Trophoblast cell (in vitro differentiated cells and primary cell): ENCODE measurements around the gene TEX261.

Experiments used
- DNase-seq, 2 donors: peaks; one replicate each; pipeline ENCODE4 v3.0.0-alpha.2; 2016
- H2AFZ ChIP-seq: 2 replicates; pipeline ENCODE4 v1.6.1; 2013; ENCODE audit warnings: low read length, moderate library complexity, mild to moderate bottlenecking; ENCODE audit not compliant: insufficient read depth, poor library complexity
- H2AK5ac ChIP-seq: 2 replicates; pipeline ENCODE4 v1.6.1; 2013; ENCODE audit warnings: mild to moderate bottlenecking, low read length
- H2BK120ac ChIP-seq: 2 replicates; pipeline ENCODE4 v1.6.1; 2013; ENCODE audit warnings: low read length, mild to moderate bottlenecking, moderate library complexity; ENCODE audit not compliant: insufficient read depth, poor library complexity
- H2BK12ac ChIP-seq: 2 replicates; pipeline ENCODE4 v1.6.1; 2013; ENCODE audit warnings: mild to moderate bottlenecking, low read length, moderate library complexity
- H2BK5ac ChIP-seq: 2 replicates; pipeline ENCODE4 v1.6.1; 2013; ENCODE audit warnings: low read length, low read depth, moderate library complexity, mild to moderate bottlenecking; ENCODE audit not compliant: poor library complexity
- H3K14ac ChIP-seq: 2 replicates; pipeline ENCODE4 v1.6.1; 2013; ENCODE audit warnings: mild to moderate bottlenecking, low read length
- H3K18ac ChIP-seq: 2 replicates; pipeline ENCODE4 v1.6.1; 2013; ENCODE audit warnings: mild to moderate bottlenecking, low read length
- H3K23ac ChIP-seq: 2 replicates; pipeline ENCODE4 v1.6.1; 2013; ENCODE audit warnings: low read length
- H3K27ac ChIP-seq: 2 replicates; pipeline ENCODE4 v1.5.1; 2013; ENCODE audit warnings: low read depth, mild to moderate bottlenecking, inconsistent platforms, low read length, moderate library complexity
- H3K27me3 ChIP-seq: 2 replicates; pipeline ENCODE4 v1.6.1; 2013; ENCODE audit warnings: inconsistent platforms, mild to moderate bottlenecking, low read length, moderate library complexity; ENCODE audit not compliant: insufficient read depth
- H3K36me3 ChIP-seq, 2 experiments: 1 replicate in 1 of 2; 2 replicates in 1 of 2; pipeline ENCODE4 v1.6.1; 2013; ENCODE audit warnings: low read length in 2 of 2, mild to moderate bottlenecking in 2 of 2, moderate library complexity in 1 of 2; ENCODE audit not compliant: insufficient read depth in 2 of 2, control insufficient read depth in 1 of 2
- H3K4ac ChIP-seq: 2 replicates; pipeline ENCODE4 v1.6.1; 2013; ENCODE audit warnings: low read depth, mild to moderate bottlenecking, low read length, moderate library complexity
- H3K4me1 ChIP-seq, 2 experiments: 1 replicate in 1 of 2; 2 replicates in 1 of 2; pipeline ENCODE4 v1.6.1; 2013; ENCODE audit warnings: low read length in 2 of 2, mild to moderate bottlenecking in 2 of 2, moderate library complexity in 1 of 2; ENCODE audit not compliant: insufficient read depth in 2 of 2, control insufficient read depth in 1 of 2
- H3K4me2 ChIP-seq: 2 replicates; pipeline ENCODE4 v1.6.1; 2013; ENCODE audit warnings: inconsistent platforms, mild to moderate bottlenecking, low read length, moderate library complexity
- H3K4me3 ChIP-seq: 2 replicates; pipeline ENCODE4 v1.5.1; 2013; ENCODE audit warnings: mild to moderate bottlenecking, low read depth, low read length, inconsistent platforms
- H3K79me1 ChIP-seq: one replicate; pipeline ENCODE4 v1.6.1; 2013; ENCODE audit warnings: low read length
- H3K79me2 ChIP-seq: 2 replicates; pipeline ENCODE4 v1.6.1; 2013; ENCODE audit warnings: low read length, mild to moderate bottlenecking; ENCODE audit not compliant: control insufficient read depth, insufficient read depth, poor library complexity
- H3K9ac ChIP-seq: 2 replicates; pipeline ENCODE4 v1.6.1; 2013; ENCODE audit warnings: mild to moderate bottlenecking, low read length
- H3K9me3 ChIP-seq: 2 replicates; pipeline ENCODE4 v1.6.1; 2013; ENCODE audit warnings: low read depth, mild to moderate bottlenecking, control low read depth, inconsistent platforms, low read length; ENCODE audit not compliant: insufficient read depth
- H4K12ac ChIP-seq: 2 replicates; pipeline ENCODE4 v1.6.1; 2013; ENCODE audit warnings: low read depth, mild to moderate bottlenecking, low read length, moderate library complexity
- H4K8ac ChIP-seq: 2 replicates; pipeline ENCODE4 v1.6.1; 2013; ENCODE audit warnings: low read depth, mild to moderate bottlenecking, low read length, moderate library complexity
- H4K91ac ChIP-seq: one replicate; pipeline ENCODE4 v1.6.1; 2013; ENCODE audit warnings: low read depth, mild to moderate bottlenecking, low read length, moderate library complexity
- WGBS: extraction: QIAGEN DNeasy Blood & Tissue Kit; methylation state at CpG from one replicate; pipeline ENCODE4 v1.1.7; 2013; ENCODE audit warnings: missing lambda C conversion rate; ENCODE audit not compliant: insufficient read length, insufficient coverage; ENCODE audit errors: extremely low coverage; 5-methylcytosine and 5-hydroxymethylcytosine counted together

The TEX261 gene

DNA sequence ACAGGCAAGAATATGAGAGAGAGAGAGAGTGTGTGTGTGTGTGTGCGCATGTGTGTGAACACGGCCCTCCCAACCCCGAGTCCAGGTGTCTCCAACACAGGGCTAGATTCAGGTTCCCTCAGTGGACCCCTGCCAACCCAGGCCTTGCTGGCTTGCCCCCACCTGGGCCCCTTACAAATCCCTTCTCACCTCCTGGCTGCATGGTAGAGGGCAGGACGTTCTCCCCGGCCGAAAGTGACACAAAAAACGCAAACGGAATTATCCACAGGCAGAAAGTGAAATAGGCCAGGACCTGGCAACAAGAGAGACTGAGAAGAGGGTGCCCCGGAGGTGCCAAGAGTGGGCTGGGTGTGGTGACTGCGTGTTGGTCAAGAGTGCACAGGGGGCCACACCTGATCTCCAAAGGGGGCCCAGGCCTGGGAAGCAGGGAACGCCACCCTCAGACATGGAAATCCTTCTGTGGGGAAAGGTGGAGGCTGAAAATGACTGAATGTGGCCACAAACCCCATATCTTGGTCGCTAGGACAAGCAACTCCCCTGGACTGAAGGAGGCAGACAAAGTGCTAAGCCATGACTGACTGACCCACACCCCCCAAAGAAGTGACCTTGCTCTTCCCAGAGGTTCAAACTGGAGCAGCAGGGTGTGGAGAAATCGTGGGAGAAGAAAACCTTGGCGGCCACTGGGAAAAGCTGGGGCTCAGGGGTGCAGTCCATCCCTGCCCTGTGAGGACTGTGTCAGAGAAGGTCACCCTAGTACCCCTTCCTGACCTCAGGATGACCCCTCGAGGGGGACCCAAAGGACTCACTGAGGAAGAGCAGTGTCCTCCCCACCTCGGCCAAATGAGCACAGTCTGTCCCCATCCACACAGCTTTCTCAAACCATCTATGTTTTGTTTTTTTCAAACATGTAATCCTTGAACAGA, 5.7 kb downstream of the TEX261 start:
- Histone ChIP-seq H3K27me3 (no peaks in the 10 kb centered on the region), H4K8ac (no peak overlapping the region), H3K4ac (no peak overlapping the region), H3K23ac (no peak overlapping the region), H2BK120ac (no peak overlapping the region), H4K91ac (no peak overlapping the region), H3K27ac (no peak overlapping the region), H3K18ac (no peak overlapping the region), H2AFZ (no peak overlapping the region), H3K36me3 (peaks cover 36 to 55% of the 10 kb centered on the region in 2 experiments), H3K9ac (no peak overlapping the region), H4K12ac (no peak overlapping the region), H3K79me1 (no peaks in the 10 kb centered on the region), H3K79me2 (no peaks in the 10 kb centered on the region), H2BK5ac (no peak overlapping the region), H2BK12ac (no peak overlapping the region), H3K4me1 (peaks cover 5 to 11% of the 10 kb centered on the region in 2 experiments), H3K4me3 (no peak overlapping the region), H2AK5ac (no peak overlapping the region), H3K4me2 (no peak overlapping the region), H3K14ac (no peak overlapping the region), H3K9me3 (no peaks in the 10 kb centered on the region)
- no peak for DNase-seq
- no CpG with 5 or more reads among the region's 16 CpGs for WGBS

GRCh38 chr2:70988151-70988550, 6.5 kb downstream of the TEX261 start:
- no peak overlapping the region for H2AK5ac ChIP-seq
- no peak overlapping the region for H3K18ac ChIP-seq
- no peak overlapping the region for H4K91ac ChIP-seq
- no peak overlapping the region for H3K9ac ChIP-seq
- H3K9me3 ChIP-seq = no peaks in the 10 kb centered on the region
- peaks cover 36 to 55% of the 10 kb centered on the region in 2 experiments for H3K36me3 ChIP-seq
- H4K8ac ChIP-seq = no peak overlapping the region
- no peak overlapping the region for H3K27ac ChIP-seq
- H3K23ac ChIP-seq = no peak overlapping the region
- H3K14ac ChIP-seq = no peak overlapping the region
- no CpG with 5 or more reads among the region's 4 CpGs for WGBS
- H4K12ac ChIP-seq = no peak overlapping the region
- no peak overlapping the region for H3K4me2 ChIP-seq
- H2AFZ ChIP-seq = no peak overlapping the region
- DNase-seq = no peak
- no peak overlapping the region for H3K4me3 ChIP-seq
- no peak overlapping the region for H2BK12ac ChIP-seq
- no peaks in the 10 kb centered on the region for H3K79me1 ChIP-seq
- H3K4ac ChIP-seq = no peak overlapping the region
- no peaks in the 10 kb centered on the region for H3K27me3 ChIP-seq
- no peak overlapping the region for H2BK120ac ChIP-seq
- H3K4me1 ChIP-seq = peaks cover 0 to 2% of the 10 kb centered on the region in 2 experiments
- H2BK5ac ChIP-seq = no peak overlapping the region
- H3K79me2 ChIP-seq = no peaks in the 10 kb centered on the region

GRCh38 chr2:70987386-70987785, 7.3 kb downstream of the TEX261 start:
- no peak overlapping the region for H3K23ac ChIP-seq
- H2BK5ac ChIP-seq = no peak overlapping the region
- no peak overlapping the region for H3K4me3 ChIP-seq
- H3K27ac ChIP-seq = no peak overlapping the region
- no peak overlapping the region for H3K9ac ChIP-seq
- H3K79me1 ChIP-seq = no peaks in the 10 kb centered on the region
- no peak overlapping the region for H4K91ac ChIP-seq
- no peak for DNase-seq
- H4K8ac ChIP-seq = no peak overlapping the region
- H3K18ac ChIP-seq = no peak overlapping the region
- no peaks in the 10 kb centered on the region for H3K27me3 ChIP-seq
- no peak overlapping the region for H2AK5ac ChIP-seq
- H3K36me3 ChIP-seq = peaks cover 32 to 51% of the 10 kb centered on the region in 2 experiments
- H3K4ac ChIP-seq = no peak overlapping the region
- no peaks in the 10 kb centered on the region for H3K9me3 ChIP-seq
- no CpG with 5 or more reads among the region's 1 CpG for WGBS
- H2BK12ac ChIP-seq = no peak overlapping the region
- no peak overlapping the region for H2AFZ ChIP-seq
- no peak overlapping the region for H4K12ac ChIP-seq
- H3K4me1 ChIP-seq = no peaks in the 10 kb centered on the region
- H2BK120ac ChIP-seq = no peak overlapping the region
- no peak overlapping the region for H3K4me2 ChIP-seq
- H3K79me2 ChIP-seq = no peaks in the 10 kb centered on the region
- H3K14ac ChIP-seq = no peak overlapping the region

DNA sequence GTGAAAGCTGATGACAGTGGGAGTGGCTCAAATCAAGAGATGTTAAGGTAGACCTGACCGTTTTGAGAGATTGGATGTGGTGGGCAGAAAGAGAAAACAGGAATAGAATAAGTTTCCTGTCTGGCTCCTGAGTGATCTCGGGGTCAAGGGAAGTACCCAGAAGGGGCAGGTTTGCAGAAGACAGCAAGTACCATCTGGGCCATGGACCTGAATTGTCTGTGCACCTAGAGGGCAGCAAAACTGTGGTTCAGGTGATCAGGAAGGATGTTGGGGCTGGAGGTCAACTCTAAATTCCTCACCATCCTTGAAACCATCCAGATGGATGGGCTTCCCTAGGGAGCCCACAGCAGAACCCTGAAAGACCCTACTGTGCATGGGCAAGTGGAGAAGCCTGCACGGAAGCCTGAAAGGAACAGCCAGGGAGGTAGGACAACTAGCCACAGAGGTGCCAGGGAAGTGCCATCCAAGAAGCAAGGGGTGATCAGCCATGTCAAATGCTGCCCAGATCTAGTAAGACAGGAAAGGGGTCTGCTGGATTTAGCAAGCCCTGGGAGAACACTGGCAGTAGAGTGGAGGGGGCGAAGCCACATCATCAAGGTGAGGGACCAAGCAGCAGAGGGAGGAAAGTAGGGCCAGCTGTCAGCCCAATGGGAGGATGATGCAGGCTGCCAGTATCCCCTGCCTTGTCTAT, 8.0 kb downstream of the TEX261 start:
- Histone ChIP-seq H2AFZ (no peak overlapping the region), H3K79me2 (no peaks in the 10 kb centered on the region), H2AK5ac (no peak overlapping the region), H3K36me3 (peaks cover 30 to 49% of the 10 kb centered on the region in 2 experiments), H3K4me2 (no peak overlapping the region), H3K79me1 (no peaks in the 10 kb centered on the region), H3K9me3 (no peaks in the 10 kb centered on the region), H3K4ac (no peak overlapping the region), H4K91ac (no peak overlapping the region), H3K4me1 (no peaks in the 10 kb centered on the region), H3K9ac (no peak overlapping the region), H4K12ac (no peak overlapping the region), H3K4me3 (no peak overlapping the region), H2BK120ac (no peak overlapping the region), H3K23ac (no peak overlapping the region), H3K18ac (no peak overlapping the region), H2BK12ac (no peak overlapping the region), H3K14ac (no peak overlapping the region), H3K27ac (no peak overlapping the region), H3K27me3 (no peaks in the 10 kb centered on the region), H4K8ac (no peak overlapping the region), H2BK5ac (no peak overlapping the region)
- WGBS = no CpG with 5 or more reads among the region's 4 CpGs
- DNase-seq = no peak
